Right lobe of liver (tissue), 6 donors: ENCODE data around the gene GZMB. TPM values are rescaled to one million over a fixed set of nuclear protein-coding genes. Genes with fewer than 3 reads are reported as not detected.
"Not testable (repeated sequence)": the region's sequence is repeated elsewhere in the genome, so short reads cannot be mapped to it uniquely, and the experiment has no call there.

Experiments
- ATAC-seq, 4 donors: fragments of 200-7000 bp; cut with Tn5 transposase; one replicate each; pipeline ENCODE4 v1.9.1; 2020; ENCODE audit warnings: mild to moderate bottlenecking in 4 of 4, moderate library complexity in 4 of 4
- DNase-seq, 3 donors: peaks; one replicate each; pipeline ENCODE4 v3.0.0-alpha.2; 2020
- H3K27ac ChIP-seq, 3 donors: fragments of 200-600 bp; one replicate each; pipeline ENCODE4 v1.8.0; 2022
- H3K27me3 ChIP-seq, 2 donors: fragments of 200-600 bp; one replicate each; pipeline ENCODE4 v1.8.0; 2022
- H3K36me3 ChIP-seq, 4 donors: fragments of 200-600 bp; sonication (generic) in 1 of 4; one replicate each; pipeline versions ENCODE4 v1.5.1 to v1.8.0; 2017 to 2022; ENCODE audit warnings: control low read depth in 1 of 4
- H3K4me1 ChIP-seq, 4 donors: fragments of 200-600 bp; sonication (generic) in 1 of 4; one replicate each; pipeline versions ENCODE4 v1.5.1 to v1.8.0; 2017 to 2022; ENCODE audit warnings: control low read depth in 1 of 4
- H3K4me3 ChIP-seq, 3 donors: fragments of 200-600 bp; one replicate each; pipeline ENCODE4 v1.8.0; 2022
- H3K9me3 ChIP-seq, 4 donors: fragments of 200-600 bp; sonication (generic) in 1 of 4; one replicate each; pipeline versions ENCODE4 v1.5.1 to v1.8.0; 2017 to 2022; ENCODE audit warnings: control low read depth in 1 of 4
- CTCF ChIP-seq, 4 donors: fragments of 200-600 bp in 3 of 4; fragments of 450-650 bp in 1 of 4; IDR thresholded peaks; one replicate each; pipeline versions ENCODE4 v1.5.1 to v1.8.0; 2016 to 2022; ENCODE audit warnings: antibody characterized with exemption in 4 of 4, mild to moderate bottlenecking in 2 of 4
- POLR2A ChIP-seq: fragments of 450-650 bp; IDR thresholded peaks from one replicate; pipeline ENCODE4 v1.6.1; 2017; ENCODE audit warnings: antibody characterized with exemption, mild to moderate bottlenecking
- WGBS: methylation state at CpG from one replicate; pipeline ENCODE4 v1.1.6; 2018; ENCODE audit warnings: low coverage, low lambda C conversion rate; ENCODE audit not compliant: insufficient coverage; ENCODE audit errors: missing lambda C conversion rate; 5-methylcytosine and 5-hydroxymethylcytosine counted together
- intact Hi-C, 2 donors: fragments of 100-400 bp; cut with DNase I; formaldehyde crosslinking; loops; one replicate each; pipeline versions ENCODE4 v1.11.2 to v1.14.1; 2022
- total RNA-seq, 6 experiments: library from RNA; depleted of rRNA in 2 of 6; stranded (reverse); fragments of >200 nt in 2 of 6; fragmentation: NEBNext Ultra II Directional in 3 of 6; extraction: Animal tissue kit (Norgen Biotek cat#: 25700) in 3 of 6; gene quantifications; one replicate each; pipeline versions ENCODE4 v1.1.0 to v1.2.4, GENCODE V29; 2016 to 2023
- donor health status: DM: no; HTN: yes; CAD: no.
- donor health status: DM: no; HTN: no; CAD: no.
- donor health status: DM: no; HTN: no; CAD: no.
- donor health status: DM: no; HTN: yes; CAD: no.
- donor health status: DM: no; HTN: yes; CAD: no.

GZMB gene
- total RNA-seq, 6 experiments from 2014 or later, result 0.66 to 0.88 (median 0.78) TPM; not detected in 2

DNA sequence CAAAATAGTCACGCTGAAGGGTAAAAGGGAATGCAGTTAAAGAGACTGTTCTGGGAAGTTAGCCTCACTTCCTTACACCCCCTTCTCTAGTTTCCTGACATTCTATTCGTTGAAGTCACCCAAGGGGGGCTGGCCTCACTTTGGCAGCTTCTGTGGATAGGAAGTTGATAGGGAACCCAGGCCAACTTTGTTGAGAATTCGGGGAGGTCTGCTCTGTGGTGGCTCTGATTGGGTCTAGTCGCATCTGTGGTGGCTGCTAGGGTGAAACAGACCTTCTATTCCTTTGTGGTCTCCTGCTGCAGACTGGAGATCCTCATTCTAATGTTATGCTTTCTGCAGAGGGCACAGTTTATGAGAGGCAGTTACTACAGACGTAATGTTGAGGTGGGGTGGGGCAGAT lies 28.8 kb upstream of the GZMB start:
- H3K36me3 ChIP-seq, result no peaks in the 10 kb centered on the region
- H3K9me3 ChIP-seq, result no peaks in the 10 kb centered on the region
- H3K4me1 ChIP-seq, result no peaks in the 10 kb centered on the region
- no peak overlapping the region for H3K4me3 ChIP-seq
- ATAC-seq (peak in 2 of 4 donors; percentile 17 to 58), DNase-seq (no peak)
- no peak overlapping the region for H3K27ac ChIP-seq
- TF ChIP-seq CTCF (IDR thresholded peaks at IDR 0.05) (no peak), POLR2A (no peak)
- no peaks in the 10 kb centered on the region for H3K27me3 ChIP-seq
- WGBS, result 16% methylated on average over 5 of the region's 5 CpGs
- intact Hi-C loops, result no loop called here

DNA sequence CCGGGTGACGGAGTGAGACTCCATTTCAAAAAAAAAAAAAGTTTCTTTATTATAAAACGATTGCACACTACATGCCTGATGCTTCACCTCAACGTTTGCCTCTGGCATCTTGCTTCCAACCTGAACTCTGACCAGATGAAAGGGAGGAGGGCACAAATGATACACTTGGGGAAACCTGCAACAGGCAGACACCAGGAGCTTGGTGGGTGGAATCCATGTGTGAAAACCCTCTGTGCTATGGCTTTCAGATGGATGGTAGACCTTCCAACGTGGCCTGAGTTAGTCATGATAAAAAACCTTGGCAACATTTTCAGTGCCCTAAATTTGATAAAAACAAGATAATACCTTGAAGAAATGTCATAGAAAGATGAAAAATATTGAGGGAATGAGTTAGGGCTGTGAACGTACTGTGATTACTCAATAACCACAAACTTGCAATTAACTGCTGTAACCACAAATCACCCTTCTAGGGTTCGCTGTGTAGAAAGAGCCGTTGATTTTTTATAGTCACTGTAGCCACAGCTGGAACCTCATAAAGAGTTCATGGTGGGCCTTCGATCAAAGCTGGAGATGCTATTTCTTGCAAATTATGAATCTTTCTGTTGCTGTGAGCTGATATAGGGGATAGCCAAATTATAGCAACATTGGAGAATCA lies 26.1 kb upstream of the GZMB start:
- ATAC-seq (no peak), DNase-seq (no peak)
- Histone ChIP-seq H3K4me1 (no peaks in the 10 kb centered on the region), H3K27ac (no peak overlapping the region), H3K36me3 (no peaks in the 10 kb centered on the region), H3K9me3 (no peaks in the 10 kb centered on the region), H3K27me3 (no peaks in the 10 kb centered on the region), H3K4me3 (no peak overlapping the region)
- intact Hi-C loops, result no loop called here
- no peak for TF ChIP-seq POLR2A
- TF ChIP-seq CTCF (IDR thresholded peaks at IDR 0.05), result no peak
- WGBS, result 38% methylated on average over 9 of the region's 9 CpGs

DNA sequence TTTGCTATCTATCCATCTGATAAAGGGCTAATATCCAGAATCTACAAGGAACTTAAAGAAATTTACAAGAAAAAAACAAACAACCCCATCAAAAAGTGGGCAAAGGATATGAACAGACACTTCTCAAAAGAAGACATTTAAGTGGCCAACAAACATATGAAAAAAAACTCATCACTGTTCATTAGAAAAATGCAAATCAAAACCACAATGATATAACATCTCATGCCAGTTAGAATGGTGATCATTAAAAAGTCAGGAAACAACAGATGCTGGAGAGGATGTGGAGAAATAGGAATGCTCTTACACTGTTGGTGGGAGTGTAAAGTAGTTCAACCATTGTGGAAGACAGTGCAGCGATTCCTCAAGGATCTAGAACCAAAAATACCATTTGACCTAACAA lies 14.4 kb upstream of the GZMB start:
- ATAC-seq, H3K27me3 ChIP-seq, H3K36me3 ChIP-seq, H3K27ac ChIP-seq, H3K4me1 ChIP-seq, DNase-seq, H3K4me3 ChIP-seq, intact Hi-C loops, H3K9me3 ChIP-seq: not testable (repeated sequence)
- 25% methylated on average over 1 of the region's 1 CpG for WGBS

GRCh38 chr14:24639905-24640304 lies 5.9 kb upstream of the GZMB start:
- Histone ChIP-seq H3K4me1 (no peaks in the 10 kb centered on the region), H3K36me3 (no peaks in the 10 kb centered on the region), H3K9me3 (no peaks in the 10 kb centered on the region), H3K27me3 (no peaks in the 10 kb centered on the region), H3K27ac (no peak overlapping the region), H3K4me3 (no peak overlapping the region)
- TF ChIP-seq CTCF (IDR thresholded peaks at IDR 0.05) (no peak), POLR2A (no peak)
- ATAC-seq (no peak), DNase-seq (no peak)
- 51% methylated on average over 3 of the region's 3 CpGs for WGBS
- intact Hi-C loops, result no loop called here

DNA sequence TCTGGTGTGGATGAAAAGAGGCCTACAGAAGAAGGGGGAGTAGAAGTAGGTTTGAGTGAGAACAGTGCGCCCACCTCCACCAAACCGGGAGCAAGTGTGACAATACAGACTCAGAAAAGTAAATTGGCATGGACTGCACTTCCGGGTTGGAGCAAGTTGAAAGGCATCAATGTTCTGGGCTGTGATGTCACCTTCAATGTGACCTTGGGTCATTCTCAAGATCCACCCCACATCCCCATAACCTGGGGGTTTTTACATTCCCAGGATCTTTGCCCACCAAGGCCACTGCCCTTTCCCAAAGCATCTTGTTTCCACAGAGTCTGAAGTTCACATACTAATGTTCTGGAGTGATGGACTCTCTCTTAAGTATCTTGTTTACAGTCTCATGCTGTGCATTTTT lies 5.3 kb upstream of the GZMB start:
- no peak for ATAC-seq
- H3K36me3 ChIP-seq, result no peaks in the 10 kb centered on the region
- no peak overlapping the region for H3K27ac ChIP-seq
- no peaks in the 10 kb centered on the region for H3K4me1 ChIP-seq
- whole genome bisulfite sequencing, result 79% methylated on average over 2 of the region's 3 CpGs
- no peaks in the 10 kb centered on the region for H3K27me3 ChIP-seq
- intact Hi-C loops, result no loop called here
- H3K9me3 ChIP-seq, result no peaks in the 10 kb centered on the region
- H3K4me3 ChIP-seq, result no peak overlapping the region
- no peak for DNase-seq
- TF ChIP-seq CTCF (IDR thresholded peaks at IDR 0.05) (no peak), POLR2A (no peak)
